Endodermal cell (in vitro differentiated cells): ENCODE measurements around the gene MTPN. TPM values are rescaled to one million over a fixed set of nuclear protein-coding genes. Genes with fewer than 3 reads are reported as not detected.

Experiments
- DNase-seq: peaks from one replicate; pipeline ENCODE4 v3.0.0-alpha.2; 2017
- H3K27ac ChIP-seq: 2 replicates; pipeline ENCODE4 v1.5.1; 2013; ENCODE audit warnings: mild to moderate bottlenecking, low read depth, low read length, moderate library complexity
- H3K27me3 ChIP-seq: 2 replicates; pipeline ENCODE4 v1.6.1; 2013; ENCODE audit warnings: mild to moderate bottlenecking, low read length, moderate library complexity; ENCODE audit not compliant: insufficient read depth, control insufficient read depth, poor library complexity, severe bottlenecking
- H3K36me3 ChIP-seq: 2 replicates; pipeline ENCODE4 v1.7.0; 2013; ENCODE audit warnings: mild to moderate bottlenecking, low read length, moderate library complexity; ENCODE audit not compliant: control insufficient read depth, insufficient read depth
- H3K4me1 ChIP-seq: one replicate; pipeline ENCODE4 v1.7.0; 2013; ENCODE audit warnings: low read length; ENCODE audit not compliant: control insufficient read depth, insufficient read depth
- H3K4me3 ChIP-seq: 2 replicates; pipeline ENCODE4 v1.5.1; 2013; ENCODE audit warnings: mild to moderate bottlenecking, low read length, moderate library complexity
- H3K9ac ChIP-seq: 2 replicates; pipeline ENCODE4 v1.6.1; 2013; ENCODE audit warnings: mild to moderate bottlenecking, low read length, moderate library complexity; ENCODE audit not compliant: poor library complexity, severe bottlenecking; ENCODE audit errors: extremely low read depth
- H3K9me3 ChIP-seq: 2 replicates; pipeline ENCODE4 v1.6.1; 2013; ENCODE audit warnings: mild to moderate bottlenecking, low read length, moderate library complexity; ENCODE audit not compliant: control insufficient read depth
- H3K27ac Mint-ChIP-seq: 2 replicates; pipeline ENCODE4 v1.8.0; 2020; ENCODE audit warnings: mixed read lengths
- H3K27me3 Mint-ChIP-seq: 2 replicates; pipeline ENCODE4 v1.8.0; 2021; ENCODE audit warnings: mild to moderate bottlenecking, mixed read lengths; ENCODE audit not compliant: insufficient read depth
- H3K36me3 Mint-ChIP-seq: 2 replicates; pipeline ENCODE4 v1.8.0; 2020; ENCODE audit warnings: low read depth, mixed read lengths
- H3K4me1 Mint-ChIP-seq: 2 replicates; pipeline ENCODE4 v1.8.0; 2020; ENCODE audit warnings: mixed read lengths
- H3K4me3 Mint-ChIP-seq: 2 replicates; pipeline ENCODE4 v1.8.0; 2020; ENCODE audit warnings: mild to moderate bottlenecking, moderate library complexity, mixed read lengths
- H3K9me3 Mint-ChIP-seq: 2 replicates; pipeline ENCODE4 v1.8.0; 2020; ENCODE audit warnings: mild to moderate bottlenecking, mixed read lengths
- CTCF ChIP-seq: fragments of 200-600 bp; sonication (generic); conservative IDR thresholded peaks from 2 replicates; pipeline ENCODE4 v1.5.0; 2021; ENCODE audit warnings: antibody characterized with exemption, mild to moderate bottlenecking
- WGBS, 2 experiments: methylation state at CpG; one replicate each; pipeline versions ENCODE4 v1.1.5 to v1.1.7; 2013; ENCODE audit warnings: missing lambda C conversion rate in 2 of 2, mixed read lengths in 1 of 2; ENCODE audit not compliant: insufficient coverage in 1 of 2, insufficient read length in 1 of 2; 5-methylcytosine and 5-hydroxymethylcytosine counted together
- total RNA-seq, 2 donors: library from RNA; stranded (reverse); fragmentation: NEBNext Ultra II Directional in 1 of 2; extraction: Animal tissue kit (Norgen Biotek cat#: 25700) in 1 of 2; gene quantifications; 2 replicates in 1 of 2; 3 replicates in 1 of 2; pipeline ENCODE4 v1.2.1, GENCODE V29; 2021

MTPN gene
- total RNA-seq, 2 donors from 2014 or later, result 80.3 to 102 TPM

GRCh38 chr7:135879233-135879632 lies 97.9 kb downstream of the MTPN start:
- Mint-ChIP-seq H3K4me3 (no peak overlapping the region), H3K27ac (no peak overlapping the region), H3K36me3 (no peaks in the 10 kb centered on the region), H3K9me3 (no peaks in the 10 kb centered on the region), H3K4me1 (no peaks in the 10 kb centered on the region), H3K27me3 (peaks cover 4% of the 10 kb centered on the region)
- H3K27ac ChIP-seq, result no peak overlapping the region
- TF ChIP-seq CTCF, result no peak
- no peaks in the 10 kb centered on the region for H3K27me3 ChIP-seq
- no peaks in the 10 kb centered on the region for H3K9me3 ChIP-seq
- H3K36me3 ChIP-seq, result no peaks in the 10 kb centered on the region
- no peak for DNase-seq
- no peak overlapping the region for H3K4me3 ChIP-seq
- no peak overlapping the region for H3K9ac ChIP-seq
- no peaks in the 10 kb centered on the region for H3K4me1 ChIP-seq

- Histone ChIP-seq H3K9me3 (no peaks in the 10 kb centered on the region), H3K4me1 (no peaks in the 10 kb centered on the region), H3K36me3 (no peaks in the 10 kb centered on the region), H3K9ac (no peak overlapping the region), H3K27me3 (no peaks in the 10 kb centered on the region), H3K27ac (no peak overlapping the region), H3K4me3 (no peak overlapping the region)
- TF ChIP-seq CTCF, result no peak
- Mint-ChIP-seq H3K9me3 (no peaks in the 10 kb centered on the region), H3K36me3 (no peaks in the 10 kb centered on the region), H3K4me3 (no peak overlapping the region), H3K4me1 (no peaks in the 10 kb centered on the region), H3K27ac (no peak overlapping the region), H3K27me3 (peaks cover 4% of the 10 kb centered on the region)
- no peak for DNase-seq
- WGBS, 2 experiments, result 89% methylated on average over 3 of the region's 3 CpGs; no CpG with 5 or more reads in 1 of the 2 experiments
Measured at GRCh38 chr7:135878284-135878683, 98.9 kb downstream of the MTPN start.

GRCh38 chr7:135877805-135878204 lies 99.4 kb downstream of the MTPN start:
- H3K36me3 ChIP-seq, result no peaks in the 10 kb centered on the region
- Mint-ChIP-seq H3K36me3 (no peaks in the 10 kb centered on the region), H3K9me3 (no peaks in the 10 kb centered on the region), H3K4me3 (no peak overlapping the region), H3K27me3 (peaks cover 4% of the 10 kb centered on the region), H3K4me1 (no peaks in the 10 kb centered on the region), H3K27ac (no peak overlapping the region)
- TF ChIP-seq CTCF, result no peak
- DNase-seq, result no peak
- no peak overlapping the region for H3K9ac ChIP-seq
- 82 to 91% methylated on average over 4 to 5 of the region's 5 CpGs for WGBS, 2 experiments
- H3K4me1 ChIP-seq, result no peaks in the 10 kb centered on the region
- no peak overlapping the region for H3K27ac ChIP-seq
- H3K9me3 ChIP-seq, result no peaks in the 10 kb centered on the region
- H3K4me3 ChIP-seq, result no peak overlapping the region
- no peaks in the 10 kb centered on the region for H3K27me3 ChIP-seq

Other genes starting within 250 kb of the MTPN start
- 1 to 10 TPM; 1.8 to 3.2 TPM for gene SLC13A4, start 249.2 kb downstream of the MTPN start, total RNA-seq
- gene FAM180A, start 228.5 kb downstream of the MTPN start, total RNA-seq, result not detected